ENCODE results near the gene LUZP4.
A peak's percentile ranks its signal among the peaks of the same experiment; 100 is the strongest.
"Not testable (repeated sequence)": the region's sequence is repeated elsewhere in the genome, so short reads cannot be mapped to it uniquely, and the experiment has no call there.

LUZP4 gene
- total RNA-seq, result 0 to 0.66 (median 0) reads per million in 17 experiments

DNA sequence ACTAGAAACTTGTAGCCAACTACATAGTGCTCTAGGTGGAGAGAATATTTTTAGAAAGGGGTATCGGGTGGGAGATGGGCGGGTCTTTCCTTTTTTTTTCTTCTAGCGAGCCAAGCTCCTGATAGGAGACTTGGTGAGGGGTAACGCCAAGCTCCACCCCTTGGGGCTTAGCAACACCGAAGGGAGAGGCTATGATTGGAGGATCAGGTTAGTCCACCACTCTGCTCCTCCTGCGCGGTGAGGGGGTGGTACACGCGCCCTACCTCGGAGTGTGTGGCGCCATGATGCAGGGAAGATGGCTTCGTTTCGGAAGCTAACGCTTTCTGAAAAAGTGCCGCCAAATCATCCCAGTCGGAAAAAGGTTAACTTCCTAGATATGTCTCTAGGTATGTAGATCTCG lies at the start of gene LUZP4:
Gene LUZP4 (plus strand): TSS at position 251 of the 400 bp plus-strand sequence. CDS start 45 bp downstream, at position 296.
- no peak for DNase-seq

- DNase-seq, result no peak
Observed at GRCh38 chrX:115251458-115252233, 37.9 kb upstream of the LUZP4 start.

DNA sequence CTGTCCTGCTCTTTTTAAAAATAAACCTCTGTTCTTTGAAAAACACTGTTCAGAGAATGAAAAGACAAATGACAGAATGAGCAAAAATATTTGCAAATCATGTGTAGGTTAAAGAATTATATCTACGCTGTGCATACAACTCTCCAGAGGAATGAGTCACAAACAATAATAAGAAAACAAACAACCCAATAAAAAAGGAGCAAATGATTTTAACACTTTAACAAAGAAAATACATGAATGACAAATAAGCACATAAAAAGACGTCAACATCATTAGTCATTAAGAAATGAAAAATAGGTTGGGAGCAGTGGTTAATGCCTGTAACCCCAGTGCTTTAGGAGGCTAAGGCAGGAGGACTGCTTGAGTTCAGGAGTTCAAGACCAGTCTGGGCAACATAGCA lies 34.5 kb upstream of the LUZP4 start:
- no peak for DNase-seq

DNA sequence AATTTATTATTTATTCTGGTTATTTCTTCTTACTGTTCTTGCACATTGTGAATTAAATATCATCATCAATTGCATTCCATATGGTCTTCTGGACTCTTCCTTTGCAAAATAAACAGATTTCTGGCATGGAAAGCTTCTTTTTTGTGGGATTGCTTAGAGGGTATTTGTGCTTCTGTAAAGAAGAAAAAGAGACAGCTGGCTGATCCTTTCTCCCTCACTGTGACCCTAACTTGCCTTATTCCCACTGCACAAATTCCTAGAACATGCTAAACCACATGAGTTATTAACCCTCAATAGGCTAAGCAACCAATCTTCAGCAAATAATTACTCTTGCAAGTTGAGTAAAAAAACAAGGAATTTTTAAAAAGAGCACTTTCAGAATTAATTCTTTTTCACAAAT lies 31.8 kb upstream of the LUZP4 start:
- DNase-seq, result no peak

- DNase-seq, result no peak
Observed at GRCh38 chrX:115259238-115259875, 30.2 kb upstream of the LUZP4 start.

DNA sequence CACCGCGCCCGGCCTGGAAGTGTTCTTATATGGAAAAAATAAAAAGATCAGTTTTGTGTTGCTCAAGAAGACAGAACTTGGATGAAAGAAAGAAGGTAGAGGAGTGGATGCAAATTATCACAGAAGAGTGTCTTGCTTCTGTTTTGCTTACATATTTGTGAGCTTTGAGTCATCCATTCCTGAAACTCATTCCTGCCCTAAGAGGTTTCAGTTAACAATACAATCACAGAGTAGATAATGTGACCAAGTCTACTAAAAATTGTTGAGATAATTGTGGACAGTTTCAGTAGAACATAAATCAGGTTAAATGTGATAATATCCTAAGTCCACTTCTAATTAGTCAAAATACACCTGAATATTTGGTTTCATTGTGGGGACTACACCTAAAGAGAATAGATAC lies 29.2 kb upstream of the LUZP4 start:
- no peak for DNase-seq

- DNase-seq, result no peak
Observed at GRCh38 chrX:115261148-115261547, 28.4 kb upstream of the LUZP4 start.

GRCh38 chrX:115264009-115264408 lies 25.5 kb upstream of the LUZP4 start:
- DNase-seq, result no peak

DNA sequence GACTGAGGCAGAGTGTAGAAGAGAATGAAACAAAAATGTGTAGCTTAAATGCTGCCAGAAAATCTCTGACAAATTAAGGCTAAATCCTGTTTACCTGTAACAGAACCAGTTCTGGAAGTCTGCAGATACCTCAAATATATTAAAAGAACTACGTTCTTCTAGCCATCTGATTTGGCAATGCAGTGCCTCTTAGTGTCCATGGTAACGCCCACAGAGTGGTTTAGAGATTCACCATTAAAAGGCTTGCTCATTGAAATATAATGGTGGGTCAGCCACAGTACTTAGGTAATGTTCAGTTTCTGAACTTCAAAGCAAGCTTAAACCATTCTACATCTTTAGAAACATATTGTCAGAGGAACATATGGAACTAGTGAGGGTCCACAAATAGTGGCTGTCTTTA lies 23.2 kb upstream of the LUZP4 start:
- no peak for DNase-seq

DNA sequence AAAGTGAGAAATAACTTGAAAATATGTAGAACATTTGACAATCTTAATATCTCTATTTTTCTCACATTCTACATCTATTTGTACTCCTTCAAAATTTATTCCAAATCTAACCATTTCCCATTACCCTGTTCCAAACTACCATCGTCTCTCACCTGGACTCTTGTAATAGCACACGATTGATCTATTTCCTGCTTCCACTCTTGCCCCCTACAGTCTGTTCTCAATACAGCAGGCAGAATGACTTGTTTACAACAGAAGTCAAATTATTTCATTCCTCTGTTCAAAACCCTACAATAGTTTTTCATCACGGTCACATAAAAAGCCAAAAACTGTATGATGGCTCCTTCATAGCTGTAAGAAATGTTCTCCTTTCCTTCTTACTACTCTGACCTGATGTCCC lies 21.1 kb upstream of the LUZP4 start:
- DNase-seq, result no peak

DNA sequence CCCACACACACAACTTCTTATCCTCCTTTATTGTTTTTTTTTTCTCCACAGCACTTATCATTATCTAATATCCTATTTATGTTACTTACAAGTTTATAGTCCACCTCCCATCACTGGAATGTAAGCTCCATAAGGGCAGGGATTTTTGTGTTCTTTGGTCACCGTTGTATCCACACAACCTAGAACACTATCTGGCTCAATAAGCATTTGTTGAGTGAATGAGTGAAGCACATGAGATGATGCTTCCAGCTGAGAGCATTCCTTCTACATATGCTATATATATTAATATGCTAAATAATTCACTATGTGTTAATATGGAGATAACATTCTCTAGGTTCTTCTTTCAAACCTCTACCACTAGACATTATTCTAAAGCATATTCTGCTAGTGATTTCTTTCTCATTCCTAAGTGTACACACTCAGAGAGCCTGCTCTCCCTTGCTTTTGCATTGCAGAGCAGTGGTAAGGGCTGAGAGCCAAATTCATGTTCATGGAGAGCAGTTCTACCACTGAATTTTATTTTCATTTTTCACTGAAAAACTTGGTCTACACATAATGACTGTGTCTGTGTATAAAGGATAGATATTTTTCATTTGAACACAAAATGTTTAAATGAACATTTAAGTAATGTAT lies 20.3 kb upstream of the LUZP4 start:
- no peak for DNase-seq

DNA sequence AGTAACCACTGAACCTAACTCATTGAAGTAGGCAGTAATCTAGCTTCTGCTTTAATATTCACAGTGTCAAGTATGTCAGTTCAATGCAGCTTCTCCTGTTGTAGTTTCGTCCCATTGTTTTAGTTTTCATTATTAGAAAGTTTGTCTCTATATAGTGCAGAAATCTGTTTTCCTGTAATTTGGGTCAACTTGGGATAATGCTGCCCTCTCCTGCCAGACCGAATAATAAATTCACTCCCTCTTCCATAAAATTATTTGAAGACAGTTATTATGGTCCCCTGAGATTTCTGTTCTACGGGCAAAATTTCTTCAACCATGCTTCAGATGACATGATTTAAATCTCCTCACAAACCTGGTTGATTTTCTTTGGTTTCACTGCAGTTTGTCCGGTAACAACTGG lies 4.6 kb upstream of the LUZP4 start:
- DNase-seq, result no peak

DNA sequence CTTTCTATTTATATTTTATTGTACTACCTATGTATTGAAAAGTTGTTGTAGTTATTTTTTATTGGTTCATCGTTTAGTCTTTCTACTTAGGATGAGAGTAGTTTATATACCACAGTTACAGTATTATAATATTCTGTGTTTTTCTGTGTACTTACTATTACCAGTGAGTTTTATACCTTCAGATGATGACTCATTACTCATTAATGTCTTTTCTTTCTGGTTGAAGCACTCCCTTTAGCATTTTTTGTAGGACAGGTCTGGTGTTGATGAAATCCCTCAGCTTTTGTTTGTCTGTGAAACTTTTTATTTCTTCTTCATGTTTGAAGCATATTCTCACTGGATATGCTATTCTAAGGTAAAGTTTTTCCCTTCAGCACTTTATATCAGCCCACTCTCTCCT lies 7.7 kb downstream of the LUZP4 start:
- no peak for DNase-seq

DNA sequence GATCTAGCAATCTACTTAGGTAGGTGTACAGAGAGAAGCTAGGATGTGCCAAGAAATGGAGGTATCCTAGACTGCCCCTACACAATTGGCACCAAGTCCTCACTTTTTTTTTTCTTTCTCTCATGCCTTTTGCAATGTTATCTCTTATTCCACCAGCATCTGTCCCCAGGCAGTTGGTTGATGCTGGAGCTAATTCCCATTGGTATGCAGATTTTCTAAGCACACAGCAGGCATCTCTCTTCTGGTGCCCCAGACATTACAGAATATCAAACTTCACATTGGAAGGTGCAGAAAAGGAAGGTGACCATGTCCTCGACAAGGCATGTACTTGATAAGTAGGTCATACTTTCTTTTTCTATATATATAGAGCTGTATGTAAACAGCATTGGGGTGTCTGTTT lies 21.6 kb downstream of the LUZP4 start:
- DNase-seq, result no peak

DNA sequence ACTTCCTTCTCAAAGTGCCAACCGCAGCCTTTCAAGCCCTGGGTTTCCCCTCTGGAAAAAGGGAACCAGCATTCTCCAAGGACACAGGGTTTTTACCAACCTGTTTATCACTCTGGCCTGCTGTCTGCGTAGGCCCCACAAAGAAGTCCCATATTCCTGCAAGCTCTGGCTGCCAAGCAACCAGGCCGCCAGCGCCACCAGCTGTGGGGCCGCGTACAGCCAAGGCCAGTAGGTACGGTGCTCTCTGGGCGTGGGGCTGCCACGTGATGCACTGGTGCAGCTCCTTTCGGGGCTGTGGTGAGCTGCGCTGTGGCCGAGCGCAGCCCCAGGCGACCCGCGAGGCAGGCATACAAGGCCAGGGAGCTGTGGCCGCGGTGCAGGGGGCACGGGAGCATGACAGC lies 22.1 kb downstream of the LUZP4 start:
- DNase-seq, result peak; percentile 47 to 74 (median 62)

- no peak for DNase-seq
Observed at GRCh38 chrX:115318139-115318538, 28.6 kb downstream of the LUZP4 start.

GRCh38 chrX:115322375-115322774 lies 32.9 kb downstream of the LUZP4 start:
- no peak for DNase-seq

- no peak for DNase-seq
Observed at GRCh38 chrX:115324194-115324593, 34.7 kb downstream of the LUZP4 start.

- DNase-seq, result not testable (repeated sequence)
Observed at GRCh38 chrX:115329282-115329681, 39.8 kb downstream of the LUZP4 start.

DNA sequence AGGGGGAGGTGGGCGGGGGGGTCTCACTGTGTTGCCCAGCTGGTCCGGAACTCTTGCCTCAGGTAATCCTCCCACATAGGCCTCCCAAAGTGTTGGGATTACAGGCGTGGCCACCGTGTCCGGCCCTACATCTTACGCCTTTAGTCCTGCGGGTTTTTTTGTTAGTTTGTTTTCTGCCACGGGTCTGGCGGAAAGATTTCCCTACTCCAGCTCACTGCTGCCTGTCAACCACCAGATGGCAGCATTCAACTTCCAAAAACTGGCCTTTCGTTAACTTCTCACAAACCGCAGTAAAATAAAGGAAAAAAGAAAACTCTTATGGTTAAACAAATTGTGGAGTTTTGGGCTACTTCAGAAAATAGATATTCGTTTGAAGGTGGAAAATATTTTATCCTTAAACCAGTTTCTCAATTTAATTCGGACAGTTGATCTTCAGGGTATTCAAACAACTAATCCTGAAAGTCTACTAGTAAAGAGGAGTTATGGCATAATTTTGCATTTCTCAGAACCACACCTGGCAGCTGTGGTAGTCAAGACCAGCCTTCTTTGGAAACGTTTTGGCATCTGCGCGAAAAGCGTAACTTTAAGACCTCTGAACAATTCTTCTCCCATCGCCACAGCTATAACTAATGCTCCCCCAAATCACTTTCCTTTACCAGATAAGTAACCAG lies 41.1 kb downstream of the LUZP4 start:
- DNase-seq, result peak; percentile 43 to 68 (median 52)

GRCh38 chrX:115332832-115333231 lies 43.3 kb downstream of the LUZP4 start:
- DNase-seq, result no peak

DNA sequence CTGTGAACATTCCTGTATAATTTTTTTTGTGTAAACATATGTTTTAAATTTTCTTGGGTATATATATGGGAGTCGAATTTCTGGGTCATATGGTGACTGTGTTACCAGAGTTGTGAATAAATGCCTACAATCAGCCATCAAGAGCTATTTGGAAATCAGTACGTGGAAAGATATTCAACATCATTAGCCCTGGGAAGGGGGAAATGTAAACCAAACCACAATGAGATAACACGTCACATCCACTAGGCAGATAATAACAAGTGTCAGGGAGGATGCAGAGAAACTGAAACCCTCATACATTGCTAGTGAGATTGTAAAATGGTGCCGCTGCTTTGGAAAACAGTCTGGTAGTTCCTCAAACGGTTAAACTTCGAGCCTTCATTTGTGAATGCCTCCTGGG lies 43.9 kb downstream of the LUZP4 start:
- no peak for DNase-seq

- no peak for DNase-seq
Observed at GRCh38 chrX:115337491-115338144, 48.1 kb downstream of the LUZP4 start.

Data from suppressor macrophage (primary cell).